HCT116 (cell line): Measurements from ENCODE around the gene MAST4.

Experiments used
- CTCF ChIP-seq, 3 experiments: fragments of 200-600 bp in 1 of 3; sonication (generic) in 1 of 3; IDR thresholded peaks in 2 of 3; conservative IDR thresholded peaks in 1 of 3; 2 replicates each; pipeline ENCODE4 v1.5.1; 2012 to 2017; ENCODE audit warnings: low read depth in 2 of 3, low read length in 2 of 3, antibody characterized with exemption in 1 of 3, borderline replicate concordance in 1 of 3, control low read depth in 1 of 3, mild to moderate bottlenecking in 1 of 3, mixed read lengths in 1 of 3, mixed run types in 1 of 3, moderate library complexity in 1 of 3; ENCODE audit not compliant: insufficient read depth in 1 of 3
- EZH2phosphoT487 ChIP-seq: fragments of 200-600 bp; IDR thresholded peaks from 2 replicates; pipeline ENCODE4 v1.6.1; 2018; ENCODE audit warnings: antibody characterized with exemption, borderline replicate concordance
- FOSL1 ChIP-seq: IDR thresholded peaks from 2 replicates; pipeline ENCODE4 v1.6.1; 2012; ENCODE audit warnings: low read depth
- POLR2A ChIP-seq: IDR thresholded peaks from 2 replicates; pipeline ENCODE4 v1.7.0; 2011; ENCODE audit warnings: borderline replicate concordance; ENCODE audit not compliant: insufficient read depth, insufficient read length; ENCODE audit errors: extremely low read depth
- POLR2AphosphoS5 ChIP-seq: IDR thresholded peaks from 2 replicates; pipeline ENCODE4 v1.6.1; 2011; ENCODE audit warnings: mild to moderate bottlenecking, low read depth, low read length, moderate library complexity
- REST ChIP-seq: IDR thresholded peaks from 2 replicates; pipeline ENCODE4 v1.6.1; 2012; ENCODE audit warnings: low read depth
- ZNF274 ChIP-seq: fragments of 200-500 bp; sonication (Bioruptor generic); IDR thresholded peaks from 2 replicates; pipeline ENCODE4 v1.6.1; 2014; ENCODE audit warnings: mild to moderate bottlenecking, low read depth, low read length, inconsistent platforms

GRCh38 chr5:66701244-66701643 is 105.1 kb downstream of the MAST4 start:
- TF ChIP-seq REST = no peak
- TF ChIP-seq CTCF (IDR thresholded peaks at IDR 0.05 in 2 of 3, conservative IDR thresholded peaks at IDR 0.05 in 1 of 3; ENCODE audit: borderline replicate concordance in 1 of 3, insufficient read depth in 1 of 3, low read depth in 2 of 3, low read length in 2 of 3) = no peak
- TF ChIP-seq FOSL1 = no peak
- TF ChIP-seq POLR2A = no peak
- no peak for TF ChIP-seq POLR2AphosphoS5
- no peak for TF ChIP-seq ZNF274
- no peak for TF ChIP-seq EZH2phosphoT487
